Dermis microvascular lymphatic vessel endothelial cell (primary cell): ENCODE results near the gene P3H4. TPM values are rescaled to one million over a fixed set of nuclear protein-coding genes. Genes with fewer than 3 reads are reported as not detected.

ENCODE experiments used
- DNase-seq, 2 donors: peaks; one replicate each; pipeline versions ENCODE4 v3.0.0 to v3.0.0-alpha.2; 2010; ENCODE audit warnings: low read depth in 2 of 2
- total RNA-seq: library from RNA; depleted of rRNA; stranded (reverse); fragments of >200 nt; gene quantifications from 2 replicates; pipeline ENCODE4 v1.2.1, GENCODE V29; 2014

The P3H4 gene
- total RNA-seq, 1 donor from 2014 or later = 36.5 TPM

DNA sequence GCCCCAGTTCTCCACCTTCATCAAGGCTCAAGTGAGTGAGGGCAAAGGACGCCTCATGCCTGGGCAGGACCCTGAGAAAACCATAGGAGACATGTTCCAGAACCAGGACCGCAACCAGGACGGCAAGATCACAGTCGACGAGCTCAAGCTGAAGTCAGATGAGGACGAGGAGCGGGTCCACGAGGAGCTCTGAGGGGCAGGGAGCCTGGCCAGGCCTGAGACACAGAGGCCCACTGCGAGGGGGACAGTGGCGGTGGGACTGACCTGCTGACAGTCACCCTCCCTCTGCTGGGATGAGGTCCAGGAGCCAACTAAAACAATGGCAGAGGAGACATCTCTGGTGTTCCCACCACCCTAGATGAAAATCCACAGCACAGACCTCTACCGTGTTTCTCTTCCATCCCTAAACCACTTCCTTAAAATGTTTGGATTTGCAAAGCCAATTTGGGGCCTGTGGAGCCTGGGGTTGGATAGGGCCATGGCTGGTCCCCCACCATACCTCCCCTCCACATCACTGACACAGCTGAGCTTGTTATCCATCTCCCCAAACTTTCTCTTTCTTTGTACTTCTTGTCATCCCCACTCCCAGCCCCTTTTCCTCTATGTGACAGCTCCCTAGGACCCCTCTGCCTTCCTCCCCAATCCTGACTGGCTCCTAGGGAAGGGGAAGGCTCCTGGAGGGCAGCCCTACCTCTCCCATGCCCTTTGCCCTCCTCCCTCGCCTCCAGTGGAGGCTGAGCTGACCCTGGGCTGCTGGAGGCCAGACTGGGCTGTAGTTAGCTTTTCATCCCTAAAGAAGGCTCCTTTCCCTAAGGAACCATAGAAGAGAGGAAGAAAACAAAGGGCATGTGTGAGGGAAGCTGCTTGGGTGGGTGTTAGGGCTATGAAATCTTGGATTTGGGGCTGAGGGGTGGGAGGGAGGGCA is 10.7 kb upstream of the P3H4 start:
- no peak for DNase-seq

DNA sequence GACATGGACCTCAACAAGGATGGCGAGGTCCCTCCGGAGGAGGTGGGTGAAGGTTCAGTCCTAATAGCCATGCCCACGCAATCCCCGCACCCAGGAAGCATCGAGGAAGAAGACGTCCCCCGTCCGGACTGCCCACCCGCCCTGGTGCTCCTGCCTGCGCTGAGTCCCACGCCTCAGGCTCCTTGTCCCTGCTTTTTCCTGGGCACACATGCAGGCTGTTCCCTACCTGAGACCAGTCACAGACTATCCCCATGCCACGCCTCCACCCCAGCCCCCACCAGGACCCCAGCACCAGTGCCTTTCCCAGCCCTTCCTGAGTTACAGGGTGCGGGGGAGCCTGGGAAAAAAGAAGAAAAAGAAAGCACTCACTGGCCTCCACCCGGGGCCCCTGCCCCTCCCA is 10.0 kb upstream of the P3H4 start:
- DNase-seq = no peak

DNA sequence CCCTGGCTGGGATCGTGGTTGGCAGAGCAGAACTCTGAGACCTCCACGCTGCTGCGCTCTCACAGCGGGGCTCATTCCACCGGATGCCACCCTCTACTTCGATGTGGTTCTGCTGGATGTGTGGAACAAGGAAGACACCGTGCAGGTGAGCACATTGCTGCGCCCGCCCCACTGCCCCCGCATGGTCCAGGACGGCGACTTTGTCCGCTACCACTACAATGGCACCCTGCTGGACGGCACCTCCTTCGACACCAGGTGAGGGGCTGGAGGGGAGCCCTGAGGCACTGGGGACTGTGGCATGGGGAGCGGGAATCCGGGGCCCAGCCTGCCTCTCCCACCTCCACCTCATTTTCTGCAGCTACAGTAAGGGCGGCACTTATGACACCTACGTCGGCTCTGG is 6.3 kb upstream of the P3H4 start:
- no peak for DNase-seq

DNA sequence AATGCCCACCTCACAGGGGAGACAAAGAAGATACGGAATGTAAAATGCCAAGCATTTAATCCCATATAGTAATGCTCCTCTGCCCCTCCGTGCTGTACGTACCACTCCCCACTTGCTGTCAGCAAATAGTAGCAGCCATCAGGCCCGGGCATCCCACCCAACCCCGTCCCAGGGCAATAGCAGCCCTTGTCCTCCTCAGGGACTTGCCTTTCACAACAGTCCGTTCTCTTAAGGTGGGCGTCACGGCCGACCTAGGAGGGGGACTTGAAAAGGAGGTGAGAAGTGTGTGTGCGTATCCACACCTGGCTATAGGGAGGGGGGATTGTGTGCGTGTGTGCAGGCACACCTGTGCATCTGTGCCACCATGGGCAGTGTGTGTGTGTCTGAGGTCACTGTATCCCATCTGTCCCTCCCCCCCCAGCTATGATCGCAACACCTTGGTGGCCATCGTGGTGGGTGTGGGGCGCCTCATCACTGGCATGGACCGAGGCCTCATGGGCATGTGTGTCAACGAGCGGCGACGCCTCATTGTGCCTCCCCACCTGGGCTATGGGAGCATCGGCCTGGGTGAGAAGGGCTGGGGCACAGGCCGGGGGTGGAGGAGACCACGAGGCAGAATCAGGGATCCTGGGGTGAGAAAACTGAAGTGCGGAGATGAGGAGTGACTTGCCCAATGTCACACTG is 5.0 kb upstream of the P3H4 start:
- DNase-seq = no peak

DNA sequence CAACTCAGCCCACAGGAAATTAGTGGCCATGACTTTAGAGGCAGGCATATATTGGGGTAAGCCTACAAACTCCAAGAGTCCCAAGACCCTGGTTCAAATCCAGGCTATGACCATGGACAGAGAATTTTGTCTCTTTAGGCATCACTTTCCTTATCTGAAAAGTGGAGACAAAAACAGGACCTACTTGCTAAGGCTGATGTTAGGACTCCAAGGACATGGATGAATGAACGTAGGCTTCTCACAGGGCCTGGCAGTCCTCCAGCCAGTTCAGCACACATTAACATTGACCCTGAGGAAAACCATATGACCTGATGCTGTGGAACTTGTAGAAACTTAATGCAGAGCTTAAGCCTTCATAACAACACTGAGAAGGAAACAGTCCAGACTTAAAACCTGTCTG is 2.4 kb upstream of the P3H4 start:
- DNase-seq = no peak

DNA sequence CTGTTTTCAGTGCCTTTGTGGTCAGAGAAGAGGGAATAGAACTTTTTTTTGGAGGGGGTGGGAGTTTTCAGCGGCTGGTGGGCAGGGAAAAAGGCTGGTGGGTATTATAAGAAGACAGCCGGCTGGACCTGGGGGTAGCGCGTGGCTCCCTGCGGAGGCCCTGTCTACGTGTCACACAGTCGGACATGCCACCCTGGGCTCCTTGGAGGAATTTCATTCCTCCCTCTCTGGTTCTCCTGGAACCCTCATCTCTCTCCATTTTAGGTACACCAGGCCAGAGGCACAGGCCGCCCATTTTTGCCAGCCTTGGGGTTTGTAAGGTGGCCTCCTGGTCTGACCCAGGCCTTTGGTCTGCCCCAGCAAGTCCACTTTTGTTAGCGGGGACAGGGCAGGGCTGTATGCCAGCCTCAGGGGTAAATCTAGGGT is 2.0 kb upstream of the P3H4 start:
- no peak for DNase-seq

DNA sequence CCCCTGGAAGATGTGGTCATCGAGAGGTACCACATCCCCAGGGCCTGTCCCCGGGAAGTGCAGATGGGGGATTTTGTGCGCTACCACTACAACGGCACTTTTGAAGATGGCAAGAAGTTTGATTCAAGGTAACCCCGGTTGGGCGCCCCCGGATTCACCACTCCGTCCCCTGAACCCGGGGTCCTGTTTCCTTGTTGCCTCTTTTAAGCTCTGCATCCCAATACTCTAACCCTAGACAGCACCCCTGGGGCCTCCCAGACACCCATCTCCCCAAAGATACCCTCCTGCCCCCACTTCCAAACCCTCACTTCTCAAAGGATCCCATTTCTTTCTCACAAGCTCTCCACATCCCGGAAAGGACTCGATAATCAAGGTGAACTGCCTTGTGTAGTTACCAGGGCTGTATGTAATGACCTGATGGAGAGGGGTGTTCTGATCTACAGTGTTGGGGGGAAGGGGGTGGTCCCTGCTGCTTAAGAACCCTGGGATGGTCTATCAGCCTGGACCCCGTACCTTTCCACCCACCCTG is 1.5 kb upstream of the P3H4 start:
- DNase-seq = no peak

DNA sequence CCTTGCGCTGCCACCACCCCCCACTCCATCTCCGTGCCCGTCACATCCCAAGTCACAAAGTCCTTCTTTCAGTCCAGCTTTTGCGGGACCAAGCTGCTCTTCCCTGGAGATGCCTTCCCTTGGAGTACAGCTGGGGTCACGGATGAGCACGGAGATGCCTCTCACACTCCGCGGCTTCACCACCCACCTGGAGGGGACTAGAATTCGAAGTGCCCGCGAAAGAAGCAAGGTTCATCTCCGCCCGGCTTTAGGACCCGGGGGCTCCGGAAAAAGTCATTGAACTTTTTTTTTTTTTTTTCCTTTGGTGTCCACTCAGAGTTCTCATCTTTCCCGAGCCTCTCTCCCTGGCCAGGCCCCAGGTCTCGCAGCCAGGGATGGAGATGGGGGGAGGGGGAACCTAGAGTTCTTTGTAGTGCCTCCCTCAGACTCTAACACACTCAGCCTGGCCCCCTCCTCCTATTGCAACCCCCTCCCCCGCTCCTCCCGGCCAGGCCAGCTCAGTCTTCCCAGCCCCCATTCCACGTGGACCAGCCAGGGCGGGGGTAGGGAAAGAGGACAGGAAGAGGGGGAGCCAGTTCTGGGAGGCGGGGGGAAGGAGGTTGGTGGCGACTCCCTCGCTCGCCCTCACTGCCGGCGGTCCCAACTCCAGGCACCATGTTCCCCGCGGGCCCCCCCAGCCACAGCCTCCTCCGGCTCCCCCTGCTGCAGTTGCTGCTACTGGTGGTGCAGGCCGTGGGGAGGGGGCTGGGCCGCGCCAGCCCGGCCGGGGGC is 817 bp upstream of the P3H4 start, which contains the start of gene FKBP10:
TSS of gene FKBP10 (plus strand) at position 624 of the 771 bp plus-strand sequence. CDS start at position 655, 31 bp downstream.
- peak; percentile 40 to 79 for DNase-seq

DNA sequence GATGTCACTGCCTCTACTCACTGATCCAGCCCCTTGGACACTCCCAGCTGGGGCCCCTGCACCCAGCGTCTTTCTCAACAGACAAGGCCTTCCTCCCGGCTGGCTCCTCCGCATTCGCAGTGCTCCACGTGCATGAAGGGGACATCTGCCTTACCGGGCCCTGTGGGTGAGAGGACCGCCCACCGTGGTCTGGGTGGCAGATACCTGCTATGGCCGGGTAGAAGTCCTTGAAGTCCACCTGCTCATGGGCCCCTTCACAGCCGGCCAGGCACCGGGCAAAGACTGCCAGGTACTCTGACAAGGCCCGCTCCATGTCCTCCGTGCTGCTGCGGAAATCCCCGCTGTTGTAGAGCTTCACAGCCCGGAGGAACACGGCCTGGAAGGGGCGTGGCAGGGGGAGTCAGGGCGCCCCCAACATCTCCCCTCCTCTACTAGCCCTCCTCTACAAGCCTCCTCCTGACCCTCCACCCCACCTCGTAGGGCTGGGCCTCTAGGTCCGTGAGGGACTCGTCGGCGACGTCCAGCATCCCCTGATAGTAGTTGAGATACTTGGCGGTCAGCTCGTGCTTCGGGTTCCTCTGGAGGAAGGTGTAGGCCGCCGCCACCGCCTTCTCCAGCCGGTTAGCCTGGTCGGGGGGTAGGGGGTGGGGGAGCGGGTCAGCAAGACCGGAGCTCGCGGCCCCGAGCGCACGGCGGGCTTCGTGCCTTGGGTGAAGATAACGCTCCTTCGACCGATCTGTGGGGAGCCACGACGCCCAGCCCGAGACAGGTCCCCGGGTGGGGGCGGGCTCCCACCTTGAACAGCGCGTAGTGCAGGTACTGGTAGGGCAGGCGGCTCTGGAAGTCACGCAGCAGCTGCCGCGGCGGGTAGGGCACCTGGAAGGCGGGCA is 845 bp downstream of the P3H4 start:
- no peak for DNase-seq

DNA sequence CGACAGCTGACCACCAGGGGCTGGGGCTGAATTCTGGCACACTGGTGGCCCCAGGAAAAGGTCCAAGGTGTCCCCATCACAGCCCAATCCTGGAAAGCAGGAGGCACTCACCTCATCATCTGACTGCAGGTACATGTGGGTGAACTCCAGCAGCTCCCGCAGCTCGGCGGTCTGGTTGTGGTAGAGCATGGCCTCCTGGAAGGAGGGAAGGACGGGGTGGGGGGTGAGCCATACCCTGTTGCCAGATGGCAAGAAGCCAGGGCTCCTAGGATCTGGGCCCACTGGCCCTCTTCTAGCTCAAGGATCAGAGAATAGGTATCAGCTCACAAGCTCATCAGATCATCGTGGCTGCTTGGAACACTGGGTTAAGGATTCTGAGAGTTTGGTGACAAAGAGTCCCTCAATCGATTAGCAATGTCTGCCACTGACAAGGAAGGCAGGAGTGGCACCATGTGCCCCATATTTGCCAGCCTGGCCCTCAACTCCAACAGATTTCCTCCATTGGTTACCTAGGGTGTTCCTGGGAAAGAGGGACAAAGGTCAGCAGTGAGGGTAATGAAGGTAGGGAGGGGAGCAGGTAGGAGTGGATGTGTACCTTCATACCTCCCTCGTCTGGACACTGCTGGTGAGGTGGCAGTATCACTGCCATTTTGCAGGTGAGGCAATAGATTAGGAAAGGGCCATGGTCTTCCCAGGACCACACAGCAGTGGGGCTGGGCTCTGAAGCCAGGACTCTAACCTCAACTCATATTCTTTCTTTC is 4.9 kb downstream of the P3H4 start:
- DNase-seq = no peak

DNA sequence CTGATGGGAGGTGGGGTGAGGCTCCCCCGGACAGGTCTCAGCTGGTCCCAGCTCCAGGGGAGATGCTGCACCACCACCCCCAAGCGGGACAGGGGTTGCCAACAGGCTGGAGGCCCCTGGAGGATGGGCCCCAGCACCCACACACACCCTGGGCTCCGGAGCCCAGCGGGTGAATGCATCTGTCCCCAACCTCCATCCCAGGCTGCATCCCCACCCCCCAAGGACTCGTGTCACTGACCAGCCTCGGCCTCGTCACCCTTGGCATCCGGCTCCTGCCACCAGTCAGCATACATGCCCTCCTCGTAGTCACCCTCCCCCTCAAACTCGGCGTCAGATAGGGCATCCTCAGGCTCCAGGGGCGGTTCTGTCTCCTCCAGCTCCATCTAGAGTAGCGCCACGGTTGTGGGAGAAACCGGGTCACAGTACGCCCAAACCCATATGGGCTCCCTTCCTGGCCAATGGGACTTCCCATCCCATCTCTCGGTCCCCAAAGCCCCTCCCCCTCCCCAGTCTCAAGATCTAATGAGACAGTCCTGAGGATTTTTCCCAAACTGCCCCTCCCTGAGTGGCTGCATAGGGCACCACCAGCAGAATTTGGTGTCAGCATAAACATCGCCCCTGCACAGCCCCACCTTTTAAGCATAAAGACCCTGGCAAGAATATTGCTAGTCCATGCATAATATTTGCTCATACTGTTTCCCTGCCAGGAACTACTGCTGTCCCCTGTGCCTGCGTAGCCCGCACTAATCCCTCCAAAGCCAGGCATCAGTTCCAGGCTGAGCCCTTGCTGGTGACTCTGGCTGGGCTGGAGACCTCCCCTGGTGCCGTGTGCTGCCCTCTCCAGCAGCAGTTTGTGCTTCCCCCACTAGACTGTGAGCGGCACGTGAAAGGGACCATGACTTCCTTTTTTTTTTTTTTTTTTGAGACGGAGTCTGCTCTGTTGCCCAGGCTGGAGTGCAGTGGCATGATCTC is 8.4 kb downstream of the P3H4 start:
- DNase-seq = no peak

DNA sequence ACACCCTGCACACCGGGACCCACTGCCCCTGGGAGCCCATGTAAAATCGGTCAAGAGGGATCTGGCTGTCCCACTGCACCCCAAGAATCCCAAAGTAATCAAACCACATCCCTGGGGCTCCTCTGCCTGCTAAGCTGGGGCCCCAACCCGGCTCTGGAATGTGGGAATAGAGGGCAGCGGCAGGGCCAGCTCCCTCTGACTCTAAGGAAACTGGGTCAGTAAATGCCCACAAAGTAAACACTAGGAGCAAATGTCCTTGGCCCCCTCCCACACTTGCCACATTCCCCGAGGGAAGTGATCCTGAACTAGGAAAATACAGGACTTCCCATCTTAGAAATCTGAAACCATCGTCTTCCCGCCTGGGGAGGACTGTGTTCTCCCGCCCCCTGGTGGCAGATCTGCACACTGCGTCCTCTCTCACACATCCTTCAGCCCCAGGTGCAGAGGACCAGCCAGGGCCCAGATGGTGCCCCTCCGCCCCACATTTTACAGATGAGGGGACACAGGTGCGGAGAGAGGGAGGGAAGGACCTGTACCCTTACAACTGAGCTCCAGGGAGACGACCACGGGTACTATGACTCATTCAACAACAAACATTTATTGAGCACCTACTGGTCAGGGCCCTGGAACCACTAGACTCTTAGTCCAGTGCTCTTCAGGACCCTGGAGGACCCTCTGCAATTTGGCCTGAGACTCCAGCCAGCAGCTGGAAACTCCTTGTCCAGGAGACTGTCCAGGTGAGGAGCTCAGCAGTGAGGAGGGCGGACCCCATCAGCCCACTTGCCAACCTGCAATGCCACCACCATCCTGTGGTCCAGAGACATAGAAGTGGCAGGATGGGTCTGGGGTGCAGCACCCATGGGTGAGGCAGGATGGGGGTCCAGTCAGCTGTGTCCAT is 10.1 kb downstream of the P3H4 start:
- peak in 1 of 2 donors; percentile 77 for DNase-seq

DNA sequence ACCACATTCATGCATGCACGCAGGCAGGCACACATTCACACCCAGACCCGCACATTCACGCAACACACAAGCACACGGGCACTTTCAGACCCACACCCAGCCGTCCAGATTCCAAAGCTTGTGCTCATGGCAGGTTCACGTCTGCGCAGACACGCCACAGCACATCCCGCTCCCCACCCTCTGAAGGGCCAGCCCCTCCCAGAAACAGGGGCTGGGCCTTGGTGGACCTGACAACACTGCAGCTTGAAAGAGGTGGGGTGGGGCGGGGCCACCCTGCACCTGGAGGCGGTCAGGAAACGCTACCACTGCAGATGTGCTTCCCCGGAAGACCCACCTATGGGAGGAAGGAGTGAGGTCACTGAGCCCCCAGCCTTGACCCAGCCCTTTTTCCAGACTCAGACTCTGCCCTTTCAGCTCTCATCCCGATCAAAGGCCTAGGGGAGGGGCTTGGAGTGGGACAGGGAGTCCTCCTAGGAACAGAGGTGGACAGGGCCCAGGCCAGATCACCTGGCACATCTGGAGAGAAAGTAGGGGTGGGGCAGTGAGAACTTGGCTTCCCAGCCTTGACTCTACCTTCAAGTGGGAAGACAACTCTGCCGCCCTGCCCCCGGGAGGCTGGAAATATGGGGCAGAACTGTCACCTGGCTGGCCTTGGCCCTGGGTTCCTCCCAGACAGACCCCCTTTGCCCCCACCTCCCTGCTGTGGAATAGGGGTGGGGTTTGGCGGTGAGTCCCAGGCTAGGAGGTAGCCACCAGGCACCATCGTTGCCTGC is 11.0 kb downstream of the P3H4 start:
- DNase-seq = peak in 1 of 2 donors; percentile 41

DNA sequence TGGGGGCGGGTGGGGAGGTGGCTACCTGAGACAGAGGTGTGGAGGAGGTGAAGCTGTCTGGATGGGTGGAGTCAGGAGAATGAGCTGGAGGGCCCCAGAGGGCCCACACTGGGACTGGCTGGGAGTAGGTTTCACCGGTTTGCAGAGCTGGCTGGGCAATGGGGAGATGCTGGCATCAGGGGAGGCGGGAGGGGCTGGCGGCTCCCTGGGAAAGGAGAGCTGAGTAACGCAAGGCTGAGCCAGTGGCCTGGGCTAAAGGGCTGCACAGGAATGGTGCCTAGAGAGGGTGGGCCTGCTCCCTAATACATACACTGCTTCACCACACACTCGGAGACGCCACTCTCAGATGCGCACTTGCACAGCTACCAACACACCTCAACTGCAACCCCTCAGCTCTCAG is 12.4 kb downstream of the P3H4 start:
- DNase-seq = no peak

DNA sequence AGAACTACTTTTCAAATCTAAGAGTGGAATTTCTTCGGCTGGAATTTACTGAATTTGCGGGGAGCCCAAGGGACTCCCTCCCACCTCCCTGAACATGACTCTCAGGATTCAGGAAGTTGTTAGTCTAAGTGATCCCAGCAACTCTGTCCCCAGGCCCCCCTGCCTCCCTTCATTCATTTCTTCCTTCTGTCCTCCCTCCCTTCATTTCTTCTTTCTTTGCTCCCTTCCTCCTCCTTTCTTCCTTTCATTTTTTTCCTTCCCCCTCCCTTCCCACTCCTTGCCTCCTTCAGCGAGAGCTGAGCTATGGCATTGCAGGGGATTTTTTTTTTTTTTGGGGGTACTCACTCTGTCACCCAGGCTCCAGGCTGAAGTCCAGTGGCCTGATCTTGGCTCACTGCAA is 14.4 kb downstream of the P3H4 start:
- no peak for DNase-seq

DNA sequence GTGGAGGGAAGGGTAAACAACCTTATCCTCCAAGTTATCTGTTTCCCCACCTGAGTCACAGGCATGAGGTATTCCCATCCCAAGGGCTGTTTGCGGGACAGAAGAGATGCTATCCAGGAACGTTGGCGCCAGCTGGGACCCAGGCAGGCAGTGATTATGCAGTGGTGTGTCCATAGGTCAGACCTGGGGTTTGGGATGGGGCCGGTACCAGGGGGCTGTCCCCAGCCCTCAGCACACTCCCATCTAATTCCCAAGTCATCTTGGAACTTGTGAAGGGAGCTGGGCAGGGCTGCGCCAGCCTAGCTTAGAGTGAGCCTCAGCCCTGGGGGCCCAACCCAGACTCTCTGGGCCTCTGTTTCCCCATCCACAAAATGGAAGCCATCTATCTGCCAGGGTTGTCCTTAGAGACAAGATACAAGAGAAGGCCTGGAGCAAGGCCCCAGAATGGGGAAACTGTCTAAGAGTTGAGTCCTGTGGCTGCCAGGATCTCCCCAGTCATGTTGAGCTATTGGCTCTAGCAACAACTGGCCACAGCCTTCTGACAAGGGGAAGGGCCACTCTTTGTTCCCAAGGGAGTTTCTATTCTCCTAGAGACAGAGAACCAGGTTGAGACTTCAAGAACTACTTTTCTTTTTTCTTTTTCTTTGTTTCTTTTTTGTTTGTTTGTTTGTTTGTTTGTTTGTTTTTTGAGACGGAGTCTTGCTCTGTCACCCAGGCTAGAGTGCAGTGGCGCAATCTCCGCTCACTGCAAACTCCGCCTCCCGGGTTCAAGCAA is 15.4 kb downstream of the P3H4 start:
- DNase-seq = no peak
